GM12864 (cell line): Measurements from ENCODE around the gene COX7A2L.

Experiments used
- DNase-seq: peaks from one replicate; pipeline ENCODE4 v3.0.0-alpha.2; 2011; ENCODE audit warnings: low read depth
- H3K4me3 ChIP-seq: 2 replicates; pipeline ENCODE4 v1.5.1; 2011; ENCODE audit warnings: mild to moderate bottlenecking, low read depth, low read length, control low read depth
- TF ChIP-seq, protein P1 (sequence below): IDR thresholded peaks from 2 replicates; pipeline ENCODE4 v1.5.1; 2011; ENCODE audit warnings: low read depth, mild to moderate bottlenecking, moderate library complexity, low read length, control low read depth, inconsistent platforms; ENCODE audit errors: missing control alignments

COX7A2L gene

GRCh38 chr2:42324949-42325348, 36.1 kb downstream of the COX7A2L start:
- TF ChIP-seq, protein P1, sequence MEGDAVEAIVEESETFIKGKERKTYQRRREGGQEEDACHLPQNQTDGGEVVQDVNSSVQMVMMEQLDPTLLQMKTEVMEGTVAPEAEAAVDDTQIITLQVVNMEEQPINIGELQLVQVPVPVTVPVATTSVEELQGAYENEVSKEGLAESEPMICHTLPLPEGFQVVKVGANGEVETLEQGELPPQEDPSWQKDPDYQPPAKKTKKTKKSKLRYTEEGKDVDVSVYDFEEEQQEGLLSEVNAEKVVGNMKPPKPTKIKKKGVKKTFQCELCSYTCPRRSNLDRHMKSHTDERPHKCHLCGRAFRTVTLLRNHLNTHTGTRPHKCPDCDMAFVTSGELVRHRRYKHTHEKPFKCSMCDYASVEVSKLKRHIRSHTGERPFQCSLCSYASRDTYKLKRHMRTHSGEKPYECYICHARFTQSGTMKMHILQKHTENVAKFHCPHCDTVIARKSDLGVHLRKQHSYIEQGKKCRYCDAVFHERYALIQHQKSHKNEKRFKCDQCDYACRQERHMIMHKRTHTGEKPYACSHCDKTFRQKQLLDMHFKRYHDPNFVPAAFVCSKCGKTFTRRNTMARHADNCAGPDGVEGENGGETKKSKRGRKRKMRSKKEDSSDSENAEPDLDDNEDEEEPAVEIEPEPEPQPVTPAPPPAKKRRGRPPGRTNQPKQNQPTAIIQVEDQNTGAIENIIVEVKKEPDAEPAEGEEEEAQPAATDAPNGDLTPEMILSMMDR, result no peak
- no peak overlapping the region for H3K4me3 ChIP-seq
- no peak for DNase-seq

DNA sequence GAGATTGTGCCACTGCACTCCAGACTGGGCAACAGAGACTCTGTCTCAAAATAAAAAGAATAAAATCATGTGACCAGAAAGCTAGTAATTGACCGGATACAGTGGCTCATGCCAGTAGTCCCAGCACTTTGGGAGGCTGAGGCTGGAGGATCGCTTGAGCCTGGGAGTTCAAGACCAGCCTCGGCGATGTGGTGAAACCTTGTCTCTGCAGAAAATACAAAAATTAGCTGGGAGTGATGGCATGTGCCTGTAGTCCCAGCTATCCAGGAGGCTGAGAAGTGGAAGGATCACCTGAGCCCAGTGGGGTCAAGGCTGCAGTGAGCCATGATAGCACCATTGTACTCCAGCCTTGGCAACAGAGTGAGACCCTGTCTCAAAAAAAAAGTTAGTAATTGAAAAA, 36.8 kb downstream of the COX7A2L start:
- no peak overlapping the region for H3K4me3 ChIP-seq
- TF ChIP-seq, protein P1, result no peak
- no peak for DNase-seq

DNA sequence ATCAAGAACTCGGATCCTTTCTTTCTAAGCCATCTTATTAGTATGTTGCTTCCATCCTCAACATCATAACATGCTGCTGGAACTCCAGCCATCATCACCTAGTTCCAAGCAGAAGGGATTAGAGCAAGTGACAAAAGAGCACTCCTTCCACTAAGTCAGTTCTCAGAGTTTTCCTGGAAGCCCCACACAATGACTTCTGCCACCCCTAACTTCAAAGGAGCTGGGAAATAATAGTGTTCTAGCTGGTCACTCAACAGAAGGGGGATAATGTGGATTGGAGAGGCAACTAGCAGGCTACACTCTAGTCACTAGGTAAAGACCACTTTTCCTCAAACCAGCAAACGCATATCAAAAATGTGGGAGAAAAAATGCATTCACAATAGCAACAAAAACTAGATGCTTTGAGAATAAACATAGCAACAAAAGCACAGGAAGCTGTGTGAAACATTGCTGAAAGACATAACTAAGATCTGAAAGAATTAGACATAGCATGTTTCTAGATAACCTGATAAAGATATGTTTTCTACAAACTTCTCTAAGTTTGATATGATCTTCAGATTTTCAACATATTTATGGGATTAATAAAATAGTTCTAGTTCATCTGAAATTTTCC, 39.5 kb downstream of the COX7A2L start:
- TF ChIP-seq, protein P1, result no peak
- no peak for DNase-seq
- no peak overlapping the region for H3K4me3 ChIP-seq

DNA sequence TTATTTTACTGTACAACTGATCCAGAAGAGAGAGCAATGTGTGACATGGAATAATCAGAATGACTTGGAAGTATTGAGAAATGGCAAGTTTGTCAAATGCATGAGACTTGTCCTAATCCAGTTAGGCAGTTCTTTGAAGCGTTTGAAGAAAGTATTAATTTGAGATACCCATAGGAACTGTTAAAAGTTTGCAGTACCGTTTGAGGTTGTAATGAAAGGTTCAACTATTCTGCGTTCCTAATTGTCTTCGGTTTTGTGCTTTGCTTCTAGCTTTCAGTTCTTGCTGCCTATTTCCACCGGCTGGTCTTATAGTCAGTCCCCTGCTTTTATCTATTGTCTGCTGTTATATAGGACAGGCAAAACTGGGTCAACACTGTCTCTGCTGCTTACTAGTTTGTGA, 41.8 kb downstream of the COX7A2L start:
- TF ChIP-seq, protein P1, result no peak
- no peak overlapping the region for H3K4me3 ChIP-seq
- no peak for DNase-seq

DNA sequence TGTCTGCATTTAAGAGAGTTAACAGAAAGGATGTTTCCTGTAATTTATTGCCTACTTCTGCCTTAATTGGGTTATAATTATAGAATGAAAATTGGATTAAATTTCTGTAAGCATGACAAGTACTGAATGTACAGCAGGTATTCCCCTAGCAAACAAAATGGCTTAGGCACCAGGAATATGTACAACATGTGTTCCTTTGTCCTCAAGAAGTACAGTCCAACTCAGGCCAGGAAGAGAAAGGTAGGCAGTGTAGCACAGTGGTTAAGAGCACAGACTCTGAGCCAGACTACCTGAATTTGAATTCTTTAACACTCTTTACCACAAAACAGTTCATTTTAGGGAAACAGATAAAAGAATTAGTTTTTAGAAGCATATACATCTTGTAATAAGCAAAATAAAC, 43.1 kb downstream of the COX7A2L start:
- no peak overlapping the region for H3K4me3 ChIP-seq
- TF ChIP-seq, protein P1, result no peak

DNA sequence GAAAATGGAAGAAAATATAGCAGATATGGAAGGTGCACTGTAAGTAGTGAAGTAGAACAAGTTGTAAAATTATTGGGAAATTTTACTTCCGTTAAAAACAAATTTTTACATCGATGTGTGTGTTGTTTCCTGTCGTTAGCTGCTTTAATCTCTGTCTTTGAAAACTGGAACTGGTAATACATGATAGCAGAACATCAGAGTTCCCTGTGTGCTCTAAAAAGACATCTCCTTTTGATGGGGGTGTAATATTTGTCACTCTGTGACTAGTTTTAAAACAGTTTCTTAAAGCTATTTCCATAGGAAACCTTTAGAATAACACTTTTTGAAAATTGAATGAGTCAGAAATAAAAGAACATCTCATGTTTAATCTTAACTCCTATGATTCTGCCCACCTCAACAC, 43.5 kb downstream of the COX7A2L start:
- DNase-seq, result no peak
- TF ChIP-seq, protein P1, result no peak
- H3K4me3 ChIP-seq, result no peak overlapping the region

More for the DNA sequence above, 43.1 kb downstream of the COX7A2L start:
- no peak for DNase-seq

DNA sequence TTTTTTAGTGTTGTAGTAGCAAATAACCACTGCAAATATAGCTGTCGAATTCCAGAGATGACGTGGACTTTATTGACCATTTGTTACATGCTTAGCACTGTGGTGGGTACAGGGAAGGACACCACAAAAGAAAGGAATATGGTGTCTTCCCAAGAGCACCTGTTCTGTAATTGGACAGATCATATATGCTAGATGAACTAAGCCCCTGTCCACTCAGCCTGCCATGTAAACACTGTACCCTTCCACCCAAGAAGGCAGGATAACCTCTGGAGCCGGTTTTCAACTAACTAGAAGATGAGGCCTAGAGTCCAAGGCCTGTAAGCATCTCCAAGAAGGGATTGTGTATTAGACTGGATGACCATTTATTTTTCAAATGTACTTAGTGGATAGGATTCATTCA, 44.1 kb downstream of the COX7A2L start:
- H3K4me3 ChIP-seq, result no peak overlapping the region
- no peak for DNase-seq
- TF ChIP-seq, protein P1, result no peak
